Measurements from ENCODE around the gene PROB1.

DNA sequence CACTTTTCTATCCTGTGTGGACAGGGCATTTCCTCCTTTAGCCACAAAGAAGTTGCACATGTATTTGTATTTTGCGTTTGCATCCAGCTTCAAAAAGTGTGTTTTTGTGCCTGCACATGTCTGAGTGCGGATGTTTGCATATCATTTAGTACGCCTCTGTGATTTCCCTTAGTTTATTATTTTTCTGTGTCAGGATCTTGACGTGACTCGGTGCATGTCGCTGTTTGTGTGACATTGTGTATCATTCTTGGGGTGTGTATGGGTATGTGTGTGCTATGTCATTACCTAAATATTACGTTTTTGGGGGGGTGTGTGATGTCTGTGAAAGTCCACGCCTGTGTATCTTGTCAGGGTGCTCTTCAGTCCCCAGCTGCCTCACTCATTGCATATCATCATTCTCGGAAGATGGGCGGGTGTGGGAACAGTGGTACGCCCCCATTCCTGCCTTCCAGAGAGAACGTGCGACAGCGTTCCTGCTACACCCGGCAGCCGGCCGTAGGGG is 53.7 kb downstream of the PROB1 start:
- TF ChIP-seq, protein P1, sequence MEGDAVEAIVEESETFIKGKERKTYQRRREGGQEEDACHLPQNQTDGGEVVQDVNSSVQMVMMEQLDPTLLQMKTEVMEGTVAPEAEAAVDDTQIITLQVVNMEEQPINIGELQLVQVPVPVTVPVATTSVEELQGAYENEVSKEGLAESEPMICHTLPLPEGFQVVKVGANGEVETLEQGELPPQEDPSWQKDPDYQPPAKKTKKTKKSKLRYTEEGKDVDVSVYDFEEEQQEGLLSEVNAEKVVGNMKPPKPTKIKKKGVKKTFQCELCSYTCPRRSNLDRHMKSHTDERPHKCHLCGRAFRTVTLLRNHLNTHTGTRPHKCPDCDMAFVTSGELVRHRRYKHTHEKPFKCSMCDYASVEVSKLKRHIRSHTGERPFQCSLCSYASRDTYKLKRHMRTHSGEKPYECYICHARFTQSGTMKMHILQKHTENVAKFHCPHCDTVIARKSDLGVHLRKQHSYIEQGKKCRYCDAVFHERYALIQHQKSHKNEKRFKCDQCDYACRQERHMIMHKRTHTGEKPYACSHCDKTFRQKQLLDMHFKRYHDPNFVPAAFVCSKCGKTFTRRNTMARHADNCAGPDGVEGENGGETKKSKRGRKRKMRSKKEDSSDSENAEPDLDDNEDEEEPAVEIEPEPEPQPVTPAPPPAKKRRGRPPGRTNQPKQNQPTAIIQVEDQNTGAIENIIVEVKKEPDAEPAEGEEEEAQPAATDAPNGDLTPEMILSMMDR (IDR thresholded peaks at IDR 0.05; ENCODE audit: insufficient read depth, low read length, poor library complexity, severe bottlenecking), result no peak
- TF ChIP-seq EZH2phosphoT487 (conservative IDR thresholded peaks at IDR 0.05; ENCODE audit: low read length), result no peak

Measured in SU-DHL-6 (cell line).